GM18868 (cell line): ENCODE results near the gene RASGRP3.
"Not testable (repeated sequence)": the region's sequence is repeated elsewhere in the genome, so short reads cannot be mapped to it uniquely, and the experiment has no call there.

Source experiments
- ATAC-seq: cut with Tn5 transposase; IDR thresholded peaks from one replicate; pipeline ENCODE4 v1.9.1; 2021; ENCODE audit warnings: mild to moderate bottlenecking, moderate library complexity; ENCODE audit not compliant: unreplicated experiment

Gene RASGRP3, protein sequence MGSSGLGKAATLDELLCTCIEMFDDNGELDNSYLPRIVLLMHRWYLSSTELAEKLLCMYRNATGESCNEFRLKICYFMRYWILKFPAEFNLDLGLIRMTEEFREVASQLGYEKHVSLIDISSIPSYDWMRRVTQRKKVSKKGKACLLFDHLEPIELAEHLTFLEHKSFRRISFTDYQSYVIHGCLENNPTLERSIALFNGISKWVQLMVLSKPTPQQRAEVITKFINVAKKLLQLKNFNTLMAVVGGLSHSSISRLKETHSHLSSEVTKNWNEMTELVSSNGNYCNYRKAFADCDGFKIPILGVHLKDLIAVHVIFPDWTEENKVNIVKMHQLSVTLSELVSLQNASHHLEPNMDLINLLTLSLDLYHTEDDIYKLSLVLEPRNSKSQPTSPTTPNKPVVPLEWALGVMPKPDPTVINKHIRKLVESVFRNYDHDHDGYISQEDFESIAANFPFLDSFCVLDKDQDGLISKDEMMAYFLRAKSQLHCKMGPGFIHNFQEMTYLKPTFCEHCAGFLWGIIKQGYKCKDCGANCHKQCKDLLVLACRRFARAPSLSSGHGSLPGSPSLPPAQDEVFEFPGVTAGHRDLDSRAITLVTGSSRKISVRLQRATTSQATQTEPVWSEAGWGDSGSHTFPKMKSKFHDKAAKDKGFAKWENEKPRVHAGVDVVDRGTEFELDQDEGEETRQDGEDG

DNA sequence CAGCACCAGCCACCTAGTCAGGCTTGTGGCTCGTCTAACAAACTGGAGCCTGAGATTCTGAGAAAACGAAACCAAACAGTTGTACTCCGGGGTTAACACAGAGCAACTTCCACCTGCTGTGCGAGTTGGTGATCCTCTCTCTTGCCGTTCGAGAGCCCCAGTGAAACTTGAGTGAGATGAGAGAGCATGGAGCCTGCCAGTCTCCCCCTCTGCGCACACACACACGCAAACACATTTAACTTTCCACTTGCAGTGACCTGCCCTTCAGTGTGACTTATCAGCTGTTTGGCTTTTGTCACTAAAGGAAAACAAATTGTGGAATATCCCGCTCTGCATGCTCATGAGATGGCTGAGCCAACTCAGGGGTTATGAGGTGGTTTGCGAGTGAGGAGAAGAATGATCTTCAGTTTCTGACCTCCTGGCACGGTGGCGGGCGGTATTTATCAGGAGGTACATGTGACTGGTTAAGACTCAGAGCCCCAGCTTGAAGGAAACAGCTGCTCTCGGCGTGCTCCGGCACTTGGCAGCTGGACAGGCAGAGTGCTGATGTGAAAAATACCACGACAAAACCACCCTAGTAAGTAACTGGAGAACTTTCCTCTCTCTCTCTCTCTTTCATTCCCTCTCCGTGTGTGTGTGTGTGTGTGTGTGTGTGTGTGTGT is at the start of gene RASGRP3:
Gene RASGRP3 (plus strand): TSS at position 519 of the 662 bp plus-strand sequence. CDS start 38,488 bp downstream, outside the sequence.
- ATAC-seq = peak; percentile 47

DNA sequence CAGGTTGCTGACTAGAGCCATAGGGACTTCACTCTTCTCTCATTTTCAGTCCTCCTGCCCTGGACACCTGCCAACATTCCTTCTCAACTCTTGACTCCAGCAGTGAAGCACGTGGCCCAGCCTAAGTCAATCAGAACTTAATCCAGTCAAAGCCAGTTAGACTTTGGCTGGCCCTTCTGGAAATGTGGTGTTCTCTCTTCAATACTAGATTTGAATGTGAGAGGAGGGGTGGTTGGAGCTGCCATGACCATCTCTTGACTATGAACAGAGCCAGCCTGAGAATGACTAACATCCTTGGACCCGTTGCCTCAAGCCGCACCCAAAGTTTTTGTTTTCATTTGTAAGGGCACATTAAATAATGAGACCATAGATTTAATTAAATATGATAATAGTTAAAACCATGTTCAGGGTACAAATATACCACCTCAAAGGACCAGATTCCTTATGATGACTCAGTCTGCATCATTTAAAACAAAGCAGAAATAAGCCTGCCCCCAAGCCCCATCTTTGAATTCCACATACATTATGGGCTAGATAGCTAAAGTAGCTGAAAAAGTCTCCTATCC is 49.7 kb upstream of the RASGRP3 start:
- ATAC-seq = no peak

DNA sequence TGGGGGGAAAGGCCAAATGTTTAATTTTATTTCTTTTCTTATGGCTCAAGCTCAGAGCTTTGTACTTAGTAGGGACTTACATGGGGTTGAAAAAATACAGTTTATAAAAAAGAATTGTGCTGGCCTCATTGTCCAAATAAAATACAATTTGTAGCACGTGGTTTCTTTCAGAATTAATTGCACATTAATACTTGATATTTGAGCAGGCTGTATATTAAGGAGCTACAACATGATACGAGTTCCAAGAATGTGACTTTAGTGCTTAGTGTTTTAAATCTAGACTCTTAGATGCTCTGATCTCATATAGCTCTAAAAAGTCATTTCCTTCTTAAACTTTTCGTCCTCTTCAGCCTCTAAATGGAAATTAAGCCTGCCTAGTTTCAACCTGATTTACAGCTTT is 46.4 kb upstream of the RASGRP3 start:
- no peak for ATAC-seq

DNA sequence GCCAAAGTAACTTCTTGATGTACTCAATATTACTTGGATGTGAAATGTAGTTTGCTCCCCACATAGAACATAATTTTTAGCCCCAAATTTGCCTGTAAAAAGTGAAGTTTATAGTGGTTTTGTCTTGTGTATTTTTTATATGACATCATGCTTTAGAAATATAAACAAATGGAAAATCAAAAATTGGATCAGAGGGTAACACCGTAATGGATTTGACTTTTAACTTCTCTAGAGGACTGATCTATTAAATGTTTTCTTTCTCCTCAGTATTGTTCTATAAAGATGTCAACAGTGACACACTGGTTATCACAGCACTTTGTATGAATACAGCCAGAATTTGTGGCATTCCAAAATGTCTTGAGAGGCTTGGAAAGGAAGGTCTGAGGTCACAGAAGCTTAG is 45.6 kb upstream of the RASGRP3 start:
- ATAC-seq = no peak

DNA sequence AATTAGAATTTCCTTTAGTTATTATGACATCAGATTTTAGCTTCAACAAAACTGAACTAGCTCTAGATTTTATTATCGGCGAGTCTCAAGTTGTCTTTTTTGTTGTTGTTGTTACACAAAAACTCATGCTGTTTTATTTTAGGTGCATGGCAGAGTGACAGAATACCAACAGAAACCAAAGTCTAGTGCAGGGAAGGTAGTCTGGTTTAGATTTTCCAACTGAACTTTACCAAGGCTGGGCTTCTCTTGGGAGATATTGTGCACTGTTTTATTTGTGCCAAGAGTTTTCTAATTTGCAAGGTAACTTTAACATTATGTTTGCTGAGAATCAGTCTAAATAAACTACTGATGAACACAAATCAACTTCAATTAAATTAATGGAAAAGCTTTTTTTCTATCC is 43.6 kb upstream of the RASGRP3 start:
- no peak for ATAC-seq

DNA sequence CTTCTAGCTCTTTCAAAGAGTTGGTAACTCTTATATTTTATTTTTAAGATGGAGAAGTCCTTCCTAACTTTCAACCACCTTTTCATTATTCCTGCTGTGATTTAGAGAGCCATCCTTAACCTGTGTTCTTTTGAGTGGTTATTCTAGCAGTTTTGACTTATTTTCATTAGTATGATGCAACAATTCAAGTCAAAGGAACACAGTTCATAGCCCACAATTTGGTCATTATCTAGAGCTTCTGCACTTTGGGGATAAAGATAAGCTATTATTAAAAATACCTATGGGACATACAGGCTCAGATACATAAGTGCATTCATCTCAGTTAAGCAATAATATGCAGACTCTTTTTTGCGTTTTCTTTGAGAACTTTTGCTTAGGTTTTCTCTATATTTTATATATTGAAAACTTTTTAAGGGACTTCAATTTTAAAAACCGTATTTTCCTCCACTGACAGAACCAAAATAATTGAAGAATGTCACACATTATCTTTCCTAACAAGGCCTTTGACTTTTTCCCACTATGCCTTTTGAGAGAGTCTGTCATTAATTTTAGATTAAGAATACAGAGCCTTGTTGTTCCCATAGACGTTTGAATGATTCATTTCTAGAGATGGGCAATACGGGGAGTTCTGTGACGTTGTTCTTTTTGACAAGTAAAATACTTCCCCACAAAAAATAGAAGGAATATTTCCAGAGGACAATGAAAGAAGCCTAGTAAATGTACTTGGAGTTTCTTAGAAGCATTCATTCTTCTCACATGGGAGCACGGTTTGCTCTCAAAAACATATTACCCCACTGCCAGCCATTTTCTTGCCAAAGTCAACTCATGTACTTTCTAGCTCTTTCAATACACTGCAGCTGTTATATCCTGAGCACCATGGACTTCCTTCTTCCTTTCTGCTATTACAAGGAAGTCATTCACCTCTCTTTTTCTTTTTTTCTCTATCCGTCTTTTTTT is 42.9 kb upstream of the RASGRP3 start:
- ATAC-seq = no peak

DNA sequence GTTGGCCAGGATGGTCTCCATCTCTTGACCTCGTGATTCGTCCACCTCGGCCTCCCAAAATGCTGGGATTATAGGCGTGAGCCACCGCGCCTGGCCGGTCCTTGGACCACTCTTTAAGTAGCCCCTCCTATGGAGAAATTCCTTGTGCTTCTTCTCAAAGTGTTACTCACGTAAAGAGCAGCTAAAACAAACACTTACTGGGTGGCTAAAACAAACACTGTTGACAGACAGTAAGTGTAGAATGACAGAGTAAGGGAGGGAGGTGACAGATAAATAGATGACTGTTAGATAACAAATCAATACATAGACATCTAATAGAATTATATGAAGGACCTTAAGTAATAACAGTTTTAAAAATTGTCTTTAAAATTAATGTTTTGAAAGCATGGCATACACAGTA is 40.9 kb upstream of the RASGRP3 start:
- no peak for ATAC-seq

DNA sequence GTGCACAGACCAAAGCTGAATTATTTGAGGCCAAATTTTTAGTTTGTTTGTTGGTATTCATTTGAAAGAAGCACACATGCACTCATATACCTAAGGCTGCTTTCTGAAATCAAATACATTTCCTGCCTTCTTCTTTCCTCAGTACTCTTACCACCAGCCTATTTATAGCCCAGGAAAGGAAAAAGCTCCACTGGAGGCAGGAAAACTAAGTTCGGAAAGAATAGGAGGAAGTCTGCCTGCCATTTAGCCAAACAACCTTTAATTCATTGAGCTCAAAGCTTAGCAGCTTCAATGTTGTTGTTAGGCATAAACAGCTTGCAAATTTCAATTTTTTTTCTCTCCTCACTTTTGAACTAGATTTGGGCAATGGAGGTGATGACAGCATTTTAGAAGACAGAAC is 40.4 kb upstream of the RASGRP3 start:
- ATAC-seq = no peak

DNA sequence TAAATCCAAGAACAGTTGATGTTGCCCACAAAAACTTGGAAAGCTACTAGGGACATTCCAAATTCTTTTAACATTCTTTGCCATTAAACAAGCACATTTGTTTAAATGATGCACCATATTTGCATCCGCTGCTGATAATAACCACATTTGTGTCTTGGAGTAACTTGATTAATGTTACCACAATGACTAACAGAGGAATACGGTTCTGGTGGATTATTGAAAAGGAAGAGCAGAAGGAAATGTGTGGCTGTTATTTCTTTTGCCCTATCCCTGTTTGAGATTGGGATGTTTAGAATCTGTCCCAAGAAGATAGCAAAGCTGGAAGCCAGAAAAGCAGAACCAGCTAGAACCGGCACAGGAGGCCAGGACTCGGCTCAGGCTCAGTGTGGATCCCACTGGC is 39.2 kb upstream of the RASGRP3 start:
- no peak for ATAC-seq

DNA sequence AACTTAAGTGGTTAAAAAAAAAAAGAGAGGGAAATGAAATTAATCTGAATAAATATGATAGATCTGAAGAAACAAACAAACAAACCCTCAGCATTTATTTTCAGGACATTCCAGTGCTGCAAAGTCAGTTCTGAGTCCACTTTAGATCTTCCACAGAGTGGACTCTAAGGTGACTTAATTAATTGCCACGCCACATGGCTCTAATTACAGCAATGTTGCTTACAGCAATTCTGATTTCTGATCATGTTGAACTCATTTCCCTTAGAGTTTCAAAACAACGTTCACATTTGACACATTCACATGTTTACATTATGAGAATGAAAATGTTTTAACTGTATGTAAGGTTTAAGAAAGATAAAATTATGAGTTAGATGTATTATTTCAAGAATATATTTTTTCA is 38.6 kb upstream of the RASGRP3 start:
- no peak for ATAC-seq

DNA sequence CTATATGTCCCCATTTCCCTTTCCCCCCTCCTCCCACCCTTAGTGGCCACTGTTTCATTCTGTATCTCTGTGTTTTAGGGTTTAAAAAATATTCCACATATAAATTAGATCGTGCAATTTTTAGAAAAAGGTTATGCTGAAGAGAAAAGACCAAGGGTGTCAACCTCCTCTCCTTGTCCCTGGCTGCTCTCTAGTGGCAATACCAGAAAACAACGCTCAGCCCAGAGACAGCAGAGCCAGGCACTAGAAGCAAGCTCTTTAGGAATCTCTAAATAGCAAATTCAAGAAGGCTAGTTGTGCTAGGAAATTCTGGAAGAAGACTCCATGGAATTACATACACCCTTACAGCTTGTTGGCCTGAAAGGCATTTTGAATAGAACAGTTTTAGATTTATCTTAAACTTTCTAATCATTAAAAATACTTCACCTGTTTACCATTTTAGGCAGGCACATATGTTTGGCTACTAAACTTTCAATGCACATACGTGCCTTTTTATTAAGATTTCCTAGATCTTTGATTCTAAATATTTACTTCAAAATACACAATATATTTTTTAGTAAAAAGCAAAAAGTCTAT is 35.1 kb upstream of the RASGRP3 start:
- peak; percentile 92 for ATAC-seq

DNA sequence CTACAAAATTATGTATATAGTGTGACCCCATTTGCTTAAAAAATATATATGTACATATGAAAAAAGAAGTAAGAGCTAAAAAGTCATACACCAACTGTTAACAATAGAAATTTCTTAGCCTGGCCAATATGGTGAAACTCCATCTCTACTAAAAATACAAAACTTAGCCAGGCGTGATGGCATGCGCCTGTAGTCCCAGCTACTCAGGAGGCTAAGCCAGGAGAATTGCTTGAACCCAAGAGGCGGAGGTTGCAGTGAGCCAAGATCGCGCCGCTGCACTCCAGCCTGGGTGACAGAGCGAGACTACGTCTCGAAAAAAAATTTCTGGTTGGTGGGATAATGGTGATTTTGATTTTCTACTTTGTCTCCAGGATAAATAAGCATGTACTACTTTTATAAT is 34.4 kb upstream of the RASGRP3 start:
- not testable (repeated sequence) for ATAC-seq

DNA sequence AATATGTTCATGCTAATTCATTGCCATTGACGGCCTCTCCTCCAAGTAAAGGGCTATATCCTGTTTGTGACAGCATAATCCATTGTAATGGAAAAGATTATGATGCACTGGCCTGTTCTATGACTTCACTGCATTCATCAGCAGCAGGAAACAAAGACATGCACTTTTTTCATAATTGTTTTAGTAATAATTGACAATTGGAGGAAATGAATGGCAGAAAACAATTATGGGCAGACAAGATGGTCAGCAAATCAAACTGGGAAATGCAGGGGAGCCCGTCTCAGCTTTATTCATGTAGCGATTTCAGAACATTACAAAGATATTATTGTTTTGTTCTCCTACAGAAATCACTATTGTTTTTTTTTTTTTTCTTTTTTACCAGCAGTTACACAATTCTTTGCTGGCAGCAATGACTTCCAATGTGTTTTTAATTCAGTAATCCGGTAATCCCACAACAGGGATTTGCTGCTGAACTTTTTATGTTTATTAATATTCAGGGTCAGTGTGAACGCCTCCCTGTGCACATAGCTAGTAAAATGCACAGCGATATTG is 33.8 kb upstream of the RASGRP3 start:
- ATAC-seq = no peak

DNA sequence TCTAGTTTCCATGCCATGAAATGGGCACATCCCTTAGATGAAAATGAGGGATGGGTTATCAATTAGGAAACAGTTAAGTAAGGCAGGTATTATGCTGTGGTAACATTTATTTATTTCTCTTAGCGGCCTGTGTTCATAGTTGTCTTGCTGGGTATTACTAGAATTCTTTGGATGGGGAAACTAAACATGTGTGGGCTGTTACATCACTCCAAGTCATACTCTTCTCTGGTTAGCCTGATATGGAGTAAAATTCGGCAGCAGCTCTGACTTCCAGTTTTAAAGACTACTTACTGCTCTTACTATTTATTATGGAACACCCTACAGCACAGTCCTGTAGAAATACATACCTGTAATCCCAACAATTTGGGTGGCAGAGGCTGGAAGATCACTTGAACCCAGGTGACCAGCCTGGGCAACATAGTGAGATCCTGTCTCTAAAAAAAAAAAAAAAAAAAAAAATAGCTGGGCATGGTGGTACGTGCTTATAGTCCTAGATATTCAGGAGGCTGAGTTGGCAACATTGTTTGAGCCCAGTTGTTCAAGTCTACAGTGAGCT is 33.1 kb upstream of the RASGRP3 start:
- no peak for ATAC-seq

DNA sequence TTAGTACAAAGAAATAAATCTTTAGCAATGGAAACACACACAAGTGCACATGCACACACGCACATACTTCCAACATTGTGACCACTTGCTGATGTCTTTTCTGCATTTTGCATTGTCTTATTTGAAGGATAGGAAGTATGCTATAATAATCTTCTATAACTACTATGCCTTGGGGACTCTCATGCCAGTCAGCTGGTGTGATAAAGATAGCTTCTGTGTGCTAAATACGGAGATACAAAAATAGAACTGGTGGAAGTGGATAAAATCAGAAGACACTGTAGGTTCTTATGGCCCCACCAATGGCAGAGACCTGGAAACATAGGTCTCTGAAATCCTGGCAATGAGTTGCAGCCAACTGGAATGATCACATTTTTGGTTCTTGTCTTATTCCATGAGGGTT is 31.5 kb upstream of the RASGRP3 start:
- ATAC-seq = no peak

DNA sequence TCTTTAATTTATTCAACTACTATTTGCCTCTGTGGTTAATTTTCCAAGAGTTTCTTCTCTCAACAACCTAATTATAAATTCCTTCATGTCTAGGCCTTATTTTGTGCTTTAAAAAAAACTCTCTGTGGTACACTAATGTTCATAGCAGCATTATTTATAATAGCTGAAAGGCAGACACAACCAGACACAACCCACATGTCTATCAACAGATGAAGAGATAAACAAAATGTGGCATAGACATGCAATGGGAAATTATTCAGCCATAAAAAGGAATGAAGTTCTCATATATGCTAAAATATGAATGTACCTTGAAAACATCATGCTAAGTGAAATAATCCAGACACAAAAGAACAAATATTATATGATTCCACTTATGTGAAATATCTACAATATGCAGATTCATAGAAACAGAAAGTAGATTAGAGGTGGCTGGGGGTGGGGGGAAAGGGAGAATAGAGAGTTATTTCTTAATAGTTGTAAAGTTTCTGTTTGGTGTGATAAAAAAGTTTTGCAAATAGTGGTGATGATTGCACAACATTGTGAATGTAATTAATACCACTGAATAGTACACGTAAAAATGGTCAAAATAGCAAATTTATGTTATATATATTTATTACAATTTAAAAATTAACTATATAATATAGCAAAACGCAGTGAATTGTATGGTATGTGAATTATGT is 28.1 kb upstream of the RASGRP3 start:
- ATAC-seq = no peak

DNA sequence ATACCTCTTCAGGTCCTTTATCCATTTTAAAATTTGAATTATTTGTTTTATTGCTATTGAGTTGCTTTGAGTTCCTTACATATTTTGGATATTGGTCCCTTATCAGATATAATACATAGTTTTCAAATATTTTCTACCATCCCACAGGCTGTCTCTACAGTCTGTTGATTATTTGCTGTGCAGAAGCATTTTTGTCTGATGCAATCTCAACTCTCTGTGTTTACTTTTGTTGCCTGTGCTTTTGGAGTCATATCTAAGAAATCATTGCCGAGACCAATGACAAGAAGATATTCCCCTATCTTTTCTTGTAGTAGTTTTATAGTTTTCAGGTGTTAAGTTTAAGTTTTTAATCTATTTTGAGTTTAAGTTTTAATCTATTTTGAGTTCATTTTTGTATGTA is 25.2 kb upstream of the RASGRP3 start:
- ATAC-seq = no peak

DNA sequence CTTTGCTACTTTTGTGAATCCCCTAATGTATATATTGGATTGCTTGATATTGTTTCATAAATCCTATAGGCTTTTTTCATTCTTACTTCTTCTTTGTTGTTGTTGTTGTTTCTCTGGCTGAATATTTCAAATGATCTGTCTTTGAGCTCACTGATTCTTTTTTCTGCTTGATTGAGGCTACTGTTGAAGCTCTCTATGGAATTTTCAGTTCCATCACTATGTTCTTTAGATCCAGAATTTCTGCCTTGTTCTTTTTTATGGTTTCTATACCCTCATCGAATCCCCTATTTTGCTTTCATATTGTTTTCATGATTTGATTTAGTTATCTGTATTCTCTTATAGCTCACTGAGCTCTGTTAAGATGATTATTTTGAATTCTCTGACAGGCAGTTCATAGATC is 24.6 kb upstream of the RASGRP3 start:
- no peak for ATAC-seq

DNA sequence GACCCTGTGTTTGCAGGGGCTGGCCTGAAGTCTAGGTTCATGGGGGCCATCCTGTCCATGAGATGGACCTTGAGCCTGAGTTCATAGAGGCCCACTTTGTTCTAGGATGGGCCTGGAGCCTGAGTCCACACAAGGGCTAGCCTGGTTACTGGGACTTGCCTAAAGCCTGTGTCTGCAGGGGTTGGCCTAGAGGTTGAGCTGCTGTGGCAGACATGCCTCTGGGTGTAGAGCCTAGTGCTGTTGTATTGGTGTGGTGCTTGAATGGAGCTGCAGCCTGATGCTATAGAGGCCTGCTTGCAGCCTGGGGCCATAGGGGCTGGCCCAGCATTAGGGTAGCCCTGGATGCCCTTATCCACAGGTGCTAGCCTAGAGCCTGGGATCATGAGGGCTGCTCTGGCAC is 23.9 kb upstream of the RASGRP3 start:
- no peak for ATAC-seq
